Activated T-cell treated with anti-CD3 and anti-CD28 coated beads for 4 hours (primary cell): ENCODE results near the gene TNFRSF4.
"Not testable (repeated sequence)": the region's sequence is repeated elsewhere in the genome, so short reads cannot be mapped to it uniquely, and the experiment has no call there.

ENCODE experiments used
- DNase-seq: peaks from one replicate; pipeline ENCODE4 v3.0.0-alpha.2; 2020

The TNFRSF4 gene

DNA sequence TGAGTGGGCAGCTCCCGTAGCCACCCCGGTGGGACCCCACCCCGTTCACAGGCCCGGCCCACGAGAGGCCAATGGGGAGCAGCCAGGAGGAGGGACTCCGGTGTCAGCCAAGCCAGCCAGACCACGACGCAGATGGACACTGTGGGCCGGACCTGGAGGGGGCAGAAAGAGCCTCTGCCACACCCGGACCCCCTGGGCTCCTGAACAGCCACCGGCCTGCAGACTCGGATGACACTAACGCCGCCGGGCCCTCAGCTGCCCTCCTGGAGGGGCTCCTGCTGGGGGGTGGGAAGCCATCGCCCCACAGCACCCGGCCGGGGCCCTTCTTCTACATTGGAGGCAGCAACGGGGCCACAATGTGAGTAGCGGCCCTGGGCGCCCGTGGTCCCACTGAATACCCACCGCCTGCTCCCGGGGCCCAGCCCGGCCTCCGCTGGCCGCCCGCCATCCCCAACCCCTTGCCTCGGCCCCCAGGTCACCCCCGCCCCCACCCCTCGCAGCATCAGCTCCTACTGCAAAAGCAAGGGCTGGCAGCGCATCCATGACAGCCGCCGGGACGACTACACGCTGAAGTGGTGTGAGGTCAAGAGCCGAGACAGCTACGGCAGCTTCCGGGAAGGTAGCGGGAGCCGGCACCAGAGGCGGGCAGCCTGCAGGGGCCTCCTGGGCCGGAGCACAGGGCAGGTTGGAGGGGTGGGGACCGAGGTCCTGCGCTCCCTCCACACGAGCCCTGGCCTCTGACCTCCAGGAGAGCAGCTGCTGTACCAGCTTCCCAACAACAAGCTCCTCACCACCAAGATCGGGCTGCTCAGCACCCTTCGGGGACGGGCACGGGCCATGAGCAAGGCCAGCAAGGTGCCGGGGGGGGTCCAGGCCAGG lies 33.7 kb downstream of the TNFRSF4 start:
- DNase-seq, result no peak

DNA sequence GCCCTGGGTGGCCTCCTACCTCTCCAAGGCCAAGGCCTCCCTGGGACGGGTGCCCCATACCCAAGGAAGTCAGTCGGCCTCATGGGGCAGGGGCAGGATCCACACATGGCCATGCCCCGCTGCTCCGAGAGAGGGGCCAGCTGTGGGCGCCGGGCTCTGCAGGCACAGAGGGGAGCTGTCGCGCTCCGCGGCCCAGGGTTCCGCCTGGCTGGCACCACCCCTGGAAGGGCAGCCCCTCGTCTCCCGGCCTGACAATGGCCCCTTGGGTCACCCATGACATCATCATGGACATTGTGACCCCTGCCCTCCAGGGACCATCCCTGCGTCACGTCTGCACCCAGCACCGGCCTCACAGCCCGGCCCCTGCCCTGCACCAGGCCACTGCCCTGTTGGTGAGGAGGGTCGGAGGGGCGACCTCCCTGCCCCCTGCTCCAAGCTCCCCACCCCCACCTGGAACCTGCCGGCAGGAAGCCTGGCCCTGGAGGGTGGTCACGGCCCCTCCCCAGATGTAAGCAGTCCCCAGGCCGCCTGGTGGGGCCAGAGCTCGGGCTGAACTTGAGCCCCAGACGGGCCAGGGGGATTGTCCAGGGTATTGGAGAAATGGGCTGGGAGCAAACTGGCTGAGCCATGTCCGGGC lies 34.5 kb downstream of the TNFRSF4 start:
- DNase-seq, result no peak

DNA sequence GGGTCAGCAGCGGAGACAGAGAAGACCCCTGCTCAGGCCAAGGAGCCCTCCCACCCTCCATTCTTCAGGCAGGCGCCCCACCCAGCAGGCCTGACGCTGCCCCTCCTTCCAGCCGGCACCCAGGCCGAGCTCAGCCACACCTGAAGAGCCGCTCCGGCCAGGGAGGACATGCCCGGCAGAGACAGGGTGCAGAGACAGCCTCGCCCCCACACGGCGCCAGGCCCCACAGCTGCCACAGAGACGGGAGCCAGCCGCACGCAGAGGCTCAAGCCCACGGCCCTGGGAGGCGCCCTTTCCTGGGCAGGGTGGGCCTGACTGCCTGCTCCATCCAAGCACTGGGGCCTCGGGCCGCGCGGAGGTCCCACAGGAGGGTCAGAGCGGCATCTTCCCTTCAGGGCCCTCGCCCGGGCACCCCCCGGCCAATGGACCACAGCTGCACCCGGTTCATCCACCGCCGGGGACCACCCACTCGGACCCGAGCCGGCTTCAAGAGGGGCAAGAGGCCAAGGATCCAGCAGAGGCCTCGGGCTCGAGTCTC lies 35.1 kb downstream of the TNFRSF4 start:
- DNase-seq, result no peak

- no peak for DNase-seq
Measured at GRCh38 chr1:1177452-1178206, 36.3 kb downstream of the TNFRSF4 start.

DNA sequence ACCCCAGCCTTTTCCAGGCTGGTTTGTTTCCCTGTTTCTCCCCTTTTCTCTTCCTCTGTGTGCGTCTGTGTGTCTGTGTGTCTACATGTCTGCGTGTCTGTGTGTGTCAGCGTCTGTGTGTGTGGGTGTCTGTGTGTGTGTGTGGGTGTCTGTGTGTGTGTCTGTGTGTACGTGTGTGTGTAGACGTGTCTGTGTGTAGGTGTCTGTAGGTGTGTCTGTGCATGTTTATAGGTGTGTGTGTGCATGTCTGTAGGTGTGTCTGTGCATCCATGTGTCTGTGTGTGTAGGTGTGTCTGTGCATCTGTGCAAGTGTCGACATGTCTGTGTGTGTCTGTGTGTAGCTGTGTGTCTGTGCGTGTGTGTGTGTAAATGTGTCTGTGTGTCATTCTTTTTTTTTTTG lies 37.0 kb downstream of the TNFRSF4 start:
- DNase-seq, result no peak

DNA sequence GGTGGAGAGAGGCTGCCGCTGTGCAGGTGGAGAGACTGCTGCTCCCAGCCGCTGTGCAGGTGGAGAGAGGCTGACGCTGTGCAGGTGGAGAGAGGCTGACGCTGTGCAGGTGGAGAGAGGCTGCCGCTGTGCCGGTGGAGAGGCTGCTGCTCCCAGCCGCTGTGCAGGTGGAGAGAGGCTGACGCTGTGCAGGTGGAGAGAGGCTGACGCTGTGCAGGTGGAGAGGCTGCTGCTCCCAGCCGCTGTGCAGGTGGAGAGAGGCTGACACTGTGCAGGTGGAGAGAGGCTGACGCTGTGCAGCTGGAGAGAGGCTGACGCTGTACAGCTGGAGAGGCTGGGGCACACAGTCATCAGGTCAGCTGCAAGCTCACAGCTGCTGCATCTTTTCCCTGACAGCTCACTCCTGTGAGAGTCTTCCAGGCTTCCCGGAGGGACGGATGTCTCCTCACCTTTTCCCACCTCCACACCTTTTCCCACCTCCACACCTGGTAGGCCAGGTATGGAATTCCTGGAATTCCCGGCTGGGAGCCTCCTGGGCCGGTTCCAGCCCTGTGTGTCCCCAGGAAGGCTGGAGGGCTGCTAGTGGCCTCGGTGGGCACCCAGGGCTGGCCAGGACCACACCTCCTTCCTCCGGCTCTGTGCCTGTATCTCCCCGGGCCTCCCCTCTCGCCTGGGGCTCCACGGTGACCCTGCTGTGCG lies 37.7 kb downstream of the TNFRSF4 start:
- not testable (repeated sequence) for DNase-seq

DNA sequence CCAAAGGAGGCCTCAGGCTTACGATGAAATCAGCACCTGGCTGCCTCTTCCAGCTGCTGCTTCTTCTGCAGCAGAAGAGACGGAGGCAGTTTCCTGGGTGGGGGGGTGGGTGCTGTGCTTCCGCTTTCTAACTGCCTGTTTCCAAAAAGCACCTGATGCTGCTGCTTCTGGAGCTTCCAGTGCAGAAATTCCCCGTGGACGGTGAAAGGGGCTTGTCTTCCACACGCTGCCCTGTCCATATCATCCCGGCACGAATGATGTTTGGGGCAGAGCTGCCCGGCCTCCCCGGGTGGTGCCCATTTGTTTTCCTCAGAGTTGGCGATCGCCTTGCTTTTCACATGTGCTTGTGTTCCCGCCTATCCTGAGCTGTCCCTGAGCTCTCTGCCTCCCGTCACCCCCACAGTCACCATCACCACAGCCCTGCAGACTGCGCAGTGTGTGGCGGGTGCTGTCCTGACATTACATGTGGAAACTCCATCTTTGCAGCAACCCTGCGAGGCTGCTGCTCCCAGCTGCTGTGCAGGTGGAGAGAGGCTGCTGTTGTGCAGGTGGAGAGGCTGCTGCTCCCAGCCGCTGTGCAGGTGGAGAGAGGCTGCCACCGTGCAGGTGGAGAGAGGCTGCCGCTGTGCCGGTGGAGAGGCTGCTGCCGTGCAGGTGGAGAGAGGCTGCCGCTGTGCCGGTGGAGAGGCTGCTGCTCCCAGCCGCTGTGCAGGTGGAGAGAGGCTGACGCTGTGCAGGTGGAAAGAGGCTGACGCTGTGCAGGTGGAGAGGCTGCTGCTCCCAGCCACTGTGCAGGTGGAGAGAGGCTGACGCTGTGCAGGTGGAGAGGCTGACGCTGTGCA lies 38.5 kb downstream of the TNFRSF4 start:
- DNase-seq, result no peak

DNA sequence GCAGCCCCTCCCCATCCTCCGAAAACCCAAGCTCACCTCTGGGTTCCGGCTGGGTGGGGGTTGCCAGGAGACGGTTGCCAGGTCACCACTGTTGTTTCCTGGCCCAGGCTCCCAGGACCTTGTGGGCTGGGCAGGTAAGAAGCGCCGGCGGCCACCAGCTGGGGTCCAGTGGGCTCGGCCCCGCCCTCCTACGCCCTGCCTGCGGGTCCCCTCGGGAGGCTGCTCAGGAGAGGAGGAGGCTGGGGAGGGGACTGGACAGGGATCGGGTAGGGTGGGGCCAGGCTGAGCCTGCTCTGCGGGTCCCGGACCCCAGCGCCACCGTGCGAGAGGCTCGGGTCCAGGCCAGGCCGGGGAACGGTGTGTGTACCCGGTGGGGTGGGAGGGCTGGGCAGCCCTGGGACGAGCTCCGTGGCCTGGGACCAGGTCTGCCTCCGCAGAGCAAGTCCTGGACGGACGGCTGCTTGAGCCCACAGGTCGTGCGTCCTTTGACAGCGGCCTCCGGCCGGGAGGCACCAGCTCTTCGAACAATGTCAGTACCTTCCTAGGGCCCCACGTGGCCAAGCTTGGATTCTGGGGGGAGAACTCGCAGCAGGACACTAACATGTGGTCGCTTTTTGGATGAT lies 40.0 kb downstream of the TNFRSF4 start, which contains the start of gene TTLL10:
TTLL10 (plus strand) TSS at position 88 of the 623 bp plus-strand sequence. CDS start 5,336 bp downstream, outside the sequence.
- peak; percentile 28 for DNase-seq

GRCh38 chr1:1173061-1173792 lies 40.7 kb downstream of the TNFRSF4 start:
- DNase-seq, result no peak

DNA sequence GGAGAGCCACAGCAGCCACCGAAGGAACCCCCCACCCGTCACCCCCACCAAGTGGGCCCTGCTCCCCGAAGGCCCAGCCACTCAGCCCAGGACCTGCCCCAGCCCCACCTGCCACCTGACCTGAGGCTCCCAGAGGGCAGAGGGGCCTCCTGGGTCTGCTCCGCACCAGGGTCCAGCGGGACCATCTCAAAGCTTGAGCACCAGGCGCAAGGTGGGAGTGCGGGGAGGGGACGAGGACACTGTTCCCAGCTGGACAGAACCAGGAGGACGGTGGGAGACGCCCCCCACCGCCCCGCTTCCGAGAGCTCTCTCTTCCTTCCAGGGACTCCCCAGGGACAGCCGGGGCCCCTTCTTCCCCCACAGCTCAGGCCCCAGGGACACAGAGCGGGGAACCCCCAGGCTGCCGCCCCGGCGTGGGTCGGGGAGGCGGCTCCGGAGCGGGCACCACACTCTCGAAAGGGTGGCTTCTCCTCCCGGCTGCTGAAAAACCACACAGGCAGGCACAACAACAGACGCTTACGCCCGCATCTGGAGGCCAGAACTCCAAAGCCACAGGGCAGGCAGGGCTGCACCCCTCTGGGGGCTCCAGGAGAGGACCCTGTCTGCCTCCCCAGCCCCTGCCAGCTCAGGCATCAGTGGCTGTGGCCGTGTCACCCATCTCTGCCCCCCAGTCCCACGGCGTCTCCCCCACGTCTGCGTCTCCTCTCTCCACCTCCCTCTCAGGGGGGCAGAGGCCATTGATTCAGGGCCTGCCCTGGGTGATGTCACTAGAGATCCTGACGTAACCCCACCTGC lies 42.2 kb downstream of the TNFRSF4 start:
- no peak for DNase-seq

GRCh38 chr1:1171161-1171545 lies 42.8 kb downstream of the TNFRSF4 start:
- no peak for DNase-seq

GRCh38 chr1:1170215-1171091 lies 43.5 kb downstream of the TNFRSF4 start:
- no peak for DNase-seq

- no peak for DNase-seq
Measured at GRCh38 chr1:1169429-1170214, 44.3 kb downstream of the TNFRSF4 start.

DNA sequence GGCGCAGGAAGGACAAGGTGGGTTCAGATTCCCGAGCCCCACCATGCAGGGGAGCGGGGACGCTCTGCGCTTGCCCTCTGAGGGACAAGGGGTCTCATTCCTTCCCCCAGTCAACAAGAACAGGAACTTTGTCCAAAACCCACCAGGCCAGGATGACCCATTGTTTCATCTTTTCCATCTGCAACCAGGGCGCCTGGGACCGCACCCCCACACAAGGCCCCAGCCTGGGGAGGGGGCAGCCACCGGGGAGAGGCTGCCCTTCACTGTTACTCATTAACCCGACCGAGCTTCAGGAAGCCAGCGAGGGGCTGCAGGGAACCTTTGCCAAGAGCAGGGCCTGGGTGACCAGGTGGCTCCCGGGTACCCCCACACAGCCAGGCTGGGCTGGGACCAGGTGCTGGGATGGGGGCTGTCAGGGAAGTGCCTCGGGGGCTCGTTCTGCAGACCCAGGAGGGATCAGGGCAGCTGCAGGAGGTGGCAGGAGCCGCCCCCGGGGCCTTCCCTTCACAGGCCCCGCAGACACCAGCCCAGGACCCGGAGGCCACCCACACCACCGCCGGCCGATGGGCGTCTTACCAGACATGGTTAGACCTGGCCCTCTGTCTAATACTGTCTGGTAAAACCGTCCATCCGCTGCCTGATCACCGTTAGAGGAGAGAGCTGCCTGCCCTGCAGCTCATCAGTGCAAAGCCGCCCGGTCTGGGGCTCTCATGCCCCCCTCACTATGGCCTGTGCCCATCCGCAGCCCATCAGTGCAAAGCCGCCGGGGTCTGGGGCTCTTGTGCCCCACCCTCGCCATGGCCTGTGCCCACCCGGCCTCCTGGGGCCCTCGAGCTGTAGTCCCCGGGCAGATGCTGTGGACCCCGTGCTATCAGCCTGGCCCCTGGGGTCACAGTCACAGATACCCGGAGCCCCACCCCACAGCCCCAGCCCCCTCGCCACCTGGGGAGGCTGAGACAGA lies 45.2 kb downstream of the TNFRSF4 start:
- no peak for DNase-seq

DNA sequence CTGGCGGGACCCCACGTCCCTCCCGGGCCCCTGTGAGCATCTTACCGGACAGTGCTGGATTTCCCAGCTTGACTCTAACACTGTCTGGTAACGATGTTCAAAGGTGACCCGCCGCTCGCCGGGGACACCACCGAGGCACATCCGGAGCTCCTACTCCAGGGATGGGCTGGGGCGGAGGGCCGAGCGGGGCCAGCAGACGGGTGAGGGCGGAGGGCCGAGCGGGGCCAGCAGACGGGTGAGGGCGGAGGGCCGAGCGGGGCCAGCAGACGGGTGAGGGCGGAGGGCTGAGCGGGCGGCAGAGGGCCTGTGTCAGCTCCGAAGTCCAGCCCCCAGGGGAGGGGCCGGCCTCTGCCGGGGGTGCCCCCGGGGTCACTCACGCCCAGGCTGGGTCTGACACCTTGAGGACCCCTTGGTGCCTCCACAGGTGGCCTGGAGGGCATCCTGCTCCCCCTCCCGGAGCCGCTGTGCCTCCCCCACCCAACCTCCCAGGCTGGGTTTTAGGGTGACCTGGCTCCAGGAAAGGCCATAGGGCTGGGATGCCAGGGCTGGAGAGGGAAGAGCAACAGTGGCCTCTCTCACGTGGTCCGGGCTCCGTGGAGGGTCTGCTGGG lies 46.0 kb downstream of the TNFRSF4 start:
- DNase-seq, result no peak

- DNase-seq, result no peak
Measured at GRCh38 chr1:1167398-1167821, 46.5 kb downstream of the TNFRSF4 start.
